Left ventricle myocardium superior (tissue), 1 donor: Measurements from ENCODE around the gene PABPC4L. TPM values are rescaled to one million over a fixed set of nuclear protein-coding genes. Genes with fewer than 3 reads are reported as not detected.
"Not testable (repeated sequence)": the region's sequence is repeated elsewhere in the genome, so short reads cannot be mapped to it uniquely, and the experiment has no call there.

Source experiments
- ATAC-seq: fragments of 200-7000 bp; cut with Tn5 transposase; one replicate; pipeline ENCODE4 v1.9.1; 2020; ENCODE audit warnings: mild to moderate bottlenecking, moderate library complexity
- DNase-seq: peaks from one replicate; pipeline ENCODE4 v3.0.0-alpha.2; 2020
- intact Hi-C: fragments of 100-400 bp; cut with micrococcal nuclease; formaldehyde crosslinking; loops from one replicate; pipeline ENCODE4 v1.11.0; 2022
- long read RNA-seq: library from polyadenylated mRNA; unstranded; transcript quantifications from one replicate; pipeline ENCODE4 v2.0.0, GENCODE V29; 2021
- total RNA-seq: library from RNA; stranded (reverse); fragmentation: NEBNext Ultra II Directional; extraction: Animal tissue kit (Norgen Biotek cat#: 25700); gene quantifications from one replicate; pipeline ENCODE4 v1.2.1, GENCODE V29; 2021
- donor health status: DM: no; HTN: yes; CAD: no; lungs with severe emphysema.

PABPC4L gene
- 0.89 TPM for total RNA-seq
- long read RNA-seq, result 0 reads

GRCh38 chr4:134201216-134202161 lies at the start of gene PABPC4L:
Gene PABPC4L, minus strand, starts transcription at chr4:134201789. Its CDS starts 770 bp downstream, at chr4:134201019.
- intact Hi-C loops, result no loop called here
- peak; percentile 98 for ATAC-seq
- DNase-seq, result peak; percentile 64

GRCh38 chr4:134251322-134251721 lies 49.7 kb upstream of the PABPC4L start:
- ATAC-seq (no peak), DNase-seq (no peak)
- intact Hi-C loops, result no loop called here

GRCh38 chr4:134243742-134244713 lies 42.4 kb upstream of the PABPC4L start:
- intact Hi-C loops, result no loop called here
- DNase-seq, result no peak
- ATAC-seq, result no peak

GRCh38 chr4:134219043-134219442 lies 17.5 kb upstream of the PABPC4L start:
- no peak for DNase-seq
- intact Hi-C loops, result no loop called here
- no peak for ATAC-seq

- DNase-seq (no peak), ATAC-seq (no peak)
- intact Hi-C loops, result no loop called here
Observed at GRCh38 chr4:134216411-134216810, 14.8 kb upstream of the PABPC4L start.

- intact Hi-C loops, result no loop called here
- ATAC-seq, result no peak
Observed at GRCh38 chr4:134215620-134216344, 14.2 kb upstream of the PABPC4L start.

GRCh38 chr4:134207955-134208354 lies 6.4 kb upstream of the PABPC4L start:
- ATAC-seq, intact Hi-C loops, DNase-seq: not testable (repeated sequence)

More at GRCh38 chr4:134215620-134216344, 14.2 kb upstream of the PABPC4L start:
- DNase-seq, result no peak

GRCh38 chr4:134202166-134202956 lies 772 bp upstream of the PABPC4L start:
- DNase-seq (no peak), ATAC-seq (peak; percentile 21)
- intact Hi-C loops, result no loop called here

- intact Hi-C loops, result no loop called here
- no peak for DNase-seq
Observed at GRCh38 chr4:134200811-134201215, 776 bp downstream of the PABPC4L start.

GRCh38 chr4:134189949-134190348 lies 11.6 kb downstream of the PABPC4L start:
- ATAC-seq (no peak), DNase-seq (no peak)
- intact Hi-C loops, result no loop called here

More at GRCh38 chr4:134200811-134201215, 776 bp downstream of the PABPC4L start:
- peak; percentile 35 for ATAC-seq

- intact Hi-C loops, result no loop called here
- no peak for ATAC-seq
- no peak for DNase-seq
Observed at GRCh38 chr4:134189480-134189879, 12.1 kb downstream of the PABPC4L start.

- intact Hi-C loops, result no loop called here
- ATAC-seq, result no peak
- no peak for DNase-seq
Observed at GRCh38 chr4:134178706-134179105, 22.9 kb downstream of the PABPC4L start.

GRCh38 chr4:134174271-134174670 lies 27.3 kb downstream of the PABPC4L start:
- ATAC-seq, result no peak
- intact Hi-C loops, result no loop called here
- DNase-seq, result no peak

GRCh38 chr4:134160211-134160610 lies 41.4 kb downstream of the PABPC4L start:
- intact Hi-C loops, result no loop called here
- DNase-seq (no peak), ATAC-seq (no peak)

- intact Hi-C loops, result no loop called here
- ATAC-seq, result no peak
- DNase-seq, result no peak
Observed at GRCh38 chr4:134154097-134154496, 47.5 kb downstream of the PABPC4L start.

GRCh38 chr4:134147941-134148340 lies 53.6 kb downstream of the PABPC4L start:
- DNase-seq (no peak), ATAC-seq (no peak)
- intact Hi-C loops, result no loop called here
